Measurements from ENCODE around the gene PRDM2. TPM values are rescaled to one million over a fixed set of nuclear protein-coding genes. Genes with fewer than 3 reads are reported as not detected.

The PRDM2 gene
- polyA plus RNA-seq, 4 donors, result 32.0 to 42.0 (median 40.6) TPM

- DNase-seq (ENCODE audit: low read depth in 4 of 4, low spot score in 3 of 4), result no peak
Measured at GRCh38 chr1:13812456-13813397, 112.7 kb downstream of the PRDM2 start.

- no peak for DNase-seq (ENCODE audit: low read depth in 4 of 4, low spot score in 3 of 4)
Measured at GRCh38 chr1:13813398-13814012, 113.5 kb downstream of the PRDM2 start.

GRCh38 chr1:13814131-13814530, 114.1 kb downstream of the PRDM2 start:
- DNase-seq (ENCODE audit: low read depth in 4 of 4, low spot score in 3 of 4), result no peak

- DNase-seq (ENCODE audit: low read depth in 4 of 4, low spot score in 3 of 4), result no peak
Measured at GRCh38 chr1:13816016-13816760, 116.2 kb downstream of the PRDM2 start.

GRCh38 chr1:13817906-13818305, 117.9 kb downstream of the PRDM2 start:
- no peak for DNase-seq (ENCODE audit: low read depth in 4 of 4, low spot score in 3 of 4)

- DNase-seq (ENCODE audit: low read depth in 4 of 4, low spot score in 3 of 4), result no peak
Measured at GRCh38 chr1:13818926-13819325, 118.9 kb downstream of the PRDM2 start.

- DNase-seq (ENCODE audit: low read depth in 4 of 4, low spot score in 3 of 4), result no peak
Measured at GRCh38 chr1:13819642-13820041, 119.7 kb downstream of the PRDM2 start.

- no peak for DNase-seq (ENCODE audit: low read depth in 4 of 4, low spot score in 3 of 4)
Measured at GRCh38 chr1:13820055-13820454, 120.1 kb downstream of the PRDM2 start.

- no peak for DNase-seq (ENCODE audit: low read depth in 4 of 4, low spot score in 3 of 4)
Measured at GRCh38 chr1:13820456-13820855, 120.5 kb downstream of the PRDM2 start.

- no peak for DNase-seq (ENCODE audit: low read depth in 4 of 4, low spot score in 3 of 4)
Measured at GRCh38 chr1:13823126-13823880, 123.3 kb downstream of the PRDM2 start.

GRCh38 chr1:13823936-13824335, 123.9 kb downstream of the PRDM2 start:
- DNase-seq (ENCODE audit: low read depth in 4 of 4, low spot score in 3 of 4), result no peak

- no peak for DNase-seq (ENCODE audit: low read depth in 4 of 4, low spot score in 3 of 4)
Measured at GRCh38 chr1:13824626-13825025, 124.6 kb downstream of the PRDM2 start.

- no peak for DNase-seq (ENCODE audit: low read depth in 4 of 4, low spot score in 3 of 4)
Measured at GRCh38 chr1:13825033-13825432, 125.0 kb downstream of the PRDM2 start.

- DNase-seq (ENCODE audit: low read depth in 4 of 4, low spot score in 3 of 4), result no peak
Measured at GRCh38 chr1:13826009-13826408, 126.0 kb downstream of the PRDM2 start.

GRCh38 chr1:13826591-13826990, 126.6 kb downstream of the PRDM2 start:
- DNase-seq (ENCODE audit: low read depth in 4 of 4, low spot score in 3 of 4), result no peak

GRCh38 chr1:13828454-13829151, 128.6 kb downstream of the PRDM2 start:
- peak in 1 of 4 donors; percentile 25 for DNase-seq (ENCODE audit: low read depth in 4 of 4, low spot score in 3 of 4)

- no peak for DNase-seq (ENCODE audit: low read depth in 4 of 4, low spot score in 3 of 4)
Measured at GRCh38 chr1:13829152-13829769, 129.3 kb downstream of the PRDM2 start.

GRCh38 chr1:13830170-13830569, 130.2 kb downstream of the PRDM2 start:
- no peak for DNase-seq (ENCODE audit: low read depth in 4 of 4, low spot score in 3 of 4)

- DNase-seq (ENCODE audit: low read depth in 4 of 4, low spot score in 3 of 4), result peak in 1 of 4 donors; percentile 19
Measured at GRCh38 chr1:13830616-13831280, 130.8 kb downstream of the PRDM2 start.

All from right renal pelvis (tissue), 4 donors.